Mesendoderm (in vitro differentiated cells): ENCODE results near the gene IGHMBP2.

Experiments used
- DNase-seq: peaks from one replicate; pipeline ENCODE4 v3.0.0; 2013
- H2AK5ac ChIP-seq: 2 replicates; pipeline ENCODE4 v1.6.1; 2013; ENCODE audit warnings: low read length, inconsistent platforms
- H2BK120ac ChIP-seq: 2 replicates; pipeline ENCODE4 v1.6.1; 2013; ENCODE audit warnings: low read depth, mild to moderate bottlenecking, low read length, moderate library complexity, mixed read lengths
- H2BK15ac ChIP-seq: replicated peaks from 2 replicates; pipeline ENCODE4 v1.6.1; 2013; ENCODE audit warnings: low read depth, mild to moderate bottlenecking, moderate library complexity
- H2BK5ac ChIP-seq: 2 replicates; pipeline ENCODE4 v1.6.1; 2013; ENCODE audit warnings: low read length, inconsistent platforms
- H3K18ac ChIP-seq: 2 replicates; pipeline ENCODE4 v1.6.1; 2013; ENCODE audit warnings: mild to moderate bottlenecking, low read length, mixed read lengths
- H3K23ac ChIP-seq: one replicate; pipeline ENCODE4 v1.6.1; 2013; ENCODE audit warnings: low read length
- H3K27ac ChIP-seq: 2 replicates; pipeline ENCODE4 v1.5.1; 2013; ENCODE audit warnings: low read depth, mild to moderate bottlenecking, inconsistent platforms, low read length, moderate library complexity
- H3K27me3 ChIP-seq: 2 replicates; pipeline ENCODE4 v1.6.1; 2013; ENCODE audit warnings: low read length, control low read depth, mild to moderate bottlenecking, inconsistent platforms; ENCODE audit not compliant: insufficient read depth, poor library complexity
- H3K36me3 ChIP-seq: 2 replicates; pipeline ENCODE4 v1.6.1; 2013; ENCODE audit warnings: low read length, inconsistent platforms; ENCODE audit not compliant: control insufficient read depth, insufficient read depth
- H3K4ac ChIP-seq: one replicate; pipeline ENCODE4 v1.6.1; 2013; ENCODE audit warnings: low read depth, mild to moderate bottlenecking, low read length, moderate library complexity
- H3K4me1 ChIP-seq: 2 replicates; pipeline ENCODE4 v1.6.1; 2013; ENCODE audit warnings: low read depth, low read length, inconsistent platforms; ENCODE audit not compliant: control insufficient read depth
- H3K4me2 ChIP-seq: 2 replicates; pipeline ENCODE4 v1.6.1; 2013; ENCODE audit warnings: low read length
- H3K4me3 ChIP-seq: 2 replicates; pipeline ENCODE4 v1.5.1; 2013; ENCODE audit warnings: mild to moderate bottlenecking, low read length
- H3K56ac ChIP-seq: one replicate; pipeline ENCODE4 v1.6.1; 2013; ENCODE audit warnings: low read length
- H3K79me1 ChIP-seq: 2 replicates; pipeline ENCODE4 v1.6.1; 2013; ENCODE audit warnings: low read length, inconsistent platforms
- H3K79me2 ChIP-seq: 2 replicates; pipeline ENCODE4 v1.6.1; 2013; ENCODE audit warnings: mild to moderate bottlenecking, low read length; ENCODE audit not compliant: control insufficient read depth, insufficient read depth
- H3K9ac ChIP-seq: 2 replicates; pipeline ENCODE4 v1.6.1; 2013; ENCODE audit warnings: low read length, inconsistent platforms
- H4K5ac ChIP-seq: one replicate; pipeline ENCODE4 v1.6.1; 2013; ENCODE audit warnings: low read length
- H4K8ac ChIP-seq: one replicate; pipeline ENCODE4 v1.6.1; 2013; ENCODE audit warnings: low read depth, mild to moderate bottlenecking, control low read depth, low read length, moderate library complexity
- WGBS: extraction: QIAGEN DNeasy Blood & Tissue Kit; methylation state at CpG from one replicate; pipeline ENCODE4 v1.1.7; 2013; ENCODE audit warnings: low lambda C conversion rate, missing lambda C conversion rate; ENCODE audit not compliant: insufficient coverage; ENCODE audit errors: extremely low coverage; 5-methylcytosine and 5-hydroxymethylcytosine counted together

The IGHMBP2 gene

DNA sequence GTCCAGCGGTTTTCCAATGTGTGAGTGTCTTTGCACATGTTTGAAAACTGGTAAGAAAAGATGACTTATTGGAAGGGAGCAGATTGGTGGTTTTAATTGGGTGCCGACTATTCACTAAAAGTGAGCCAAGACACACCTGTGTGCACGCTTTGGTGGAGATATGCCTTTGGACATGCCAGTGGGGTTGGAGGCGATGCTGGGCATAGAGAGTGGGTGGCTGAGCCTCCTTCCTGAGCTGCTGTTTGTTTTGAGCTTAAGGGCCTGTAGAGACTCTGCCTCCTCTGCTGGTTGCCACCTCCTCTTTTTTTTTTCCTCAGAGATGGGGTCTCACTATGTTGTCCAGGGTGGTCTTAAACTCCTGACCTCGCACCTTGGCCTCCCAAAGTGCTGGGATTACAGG is 9.5 kb downstream of the IGHMBP2 start:
- no peak overlapping the region for H2AK5ac ChIP-seq
- no peak overlapping the region for H3K9ac ChIP-seq
- H4K5ac ChIP-seq = no peak overlapping the region
- no peaks in the 10 kb centered on the region for H3K79me2 ChIP-seq
- no peaks in the 10 kb centered on the region for H3K79me1 ChIP-seq
- DNase-seq = no peak
- H3K27ac ChIP-seq = no peak overlapping the region
- no peak overlapping the region for H2BK120ac ChIP-seq
- no peak overlapping the region for H2BK5ac ChIP-seq
- H3K18ac ChIP-seq = no peak overlapping the region
- no peak overlapping the region for H3K23ac ChIP-seq
- no peak overlapping the region for H3K4me2 ChIP-seq
- H3K4me1 ChIP-seq = no peaks in the 10 kb centered on the region
- no peak overlapping the region for H4K8ac ChIP-seq
- H3K56ac ChIP-seq = no peak overlapping the region
- WGBS = no CpG with 5 or more reads among the region's 5 CpGs
- peaks cover 12% of the 10 kb centered on the region for H3K36me3 ChIP-seq
- no peaks in the 10 kb centered on the region for H3K27me3 ChIP-seq
- H2BK15ac ChIP-seq = no peak overlapping the region
- no peak overlapping the region for H3K4me3 ChIP-seq
- H3K4ac ChIP-seq = no peak overlapping the region

DNA sequence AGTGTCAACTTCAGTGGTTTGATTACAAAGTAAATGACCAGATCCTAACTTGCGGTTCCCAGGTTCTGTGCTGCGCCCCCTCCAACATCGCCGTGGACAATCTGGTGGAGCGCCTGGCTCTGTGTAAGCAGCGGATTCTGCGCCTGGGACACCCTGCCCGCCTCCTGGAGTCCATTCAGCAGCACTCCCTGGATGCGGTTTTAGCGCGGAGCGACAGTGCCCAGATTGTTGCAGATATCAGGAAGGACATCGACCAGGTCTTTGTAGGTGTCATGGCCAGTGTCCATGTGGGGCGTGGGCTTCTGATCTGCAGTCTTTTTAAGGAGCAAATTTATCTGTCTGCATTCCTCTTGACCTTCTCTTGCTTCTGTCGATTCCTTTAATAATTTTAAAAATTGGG is 11.1 kb downstream of the IGHMBP2 start:
- Histone ChIP-seq H3K79me2 (no peaks in the 10 kb centered on the region), H3K79me1 (no peaks in the 10 kb centered on the region), H3K4me1 (no peaks in the 10 kb centered on the region), H3K56ac (no peak overlapping the region), H3K36me3 (peaks cover 14% of the 10 kb centered on the region), H3K18ac (no peak overlapping the region), H3K9ac (no peak overlapping the region), H4K5ac (no peak overlapping the region), H2BK5ac (no peak overlapping the region), H3K27ac (no peak overlapping the region), H3K27me3 (no peaks in the 10 kb centered on the region), H2BK120ac (no peak overlapping the region), H3K4ac (no peak overlapping the region), H2BK15ac (no peak overlapping the region), H4K8ac (no peak overlapping the region), H2AK5ac (no peak overlapping the region), H3K23ac (no peak overlapping the region), H3K4me3 (no peak overlapping the region), H3K4me2 (no peak overlapping the region)
- no peak for DNase-seq
- no CpG with 5 or more reads among the region's 15 CpGs for WGBS

DNA sequence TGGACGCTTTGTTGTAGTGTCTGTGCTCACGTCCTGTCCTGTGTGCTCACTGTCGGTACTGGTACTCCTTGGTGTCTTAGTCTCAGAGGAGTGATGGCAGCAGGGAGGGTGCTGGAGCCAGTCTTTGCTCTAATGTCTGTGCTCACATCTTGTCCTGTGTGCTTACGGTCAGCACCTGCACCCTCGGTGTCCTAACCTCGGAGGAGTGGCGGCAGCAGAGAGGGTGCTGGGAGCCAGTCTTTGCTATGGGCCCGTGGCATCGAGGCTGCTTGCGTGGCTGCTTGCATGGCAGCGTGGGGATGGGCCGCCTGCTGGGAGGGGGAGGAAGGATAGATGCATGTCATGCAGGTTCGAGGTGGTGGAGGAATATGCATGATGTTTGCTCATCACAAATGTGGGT is 12.7 kb downstream of the IGHMBP2 start:
- Histone ChIP-seq H3K4me2 (no peak overlapping the region), H3K4ac (no peak overlapping the region), H3K56ac (no peak overlapping the region), H3K79me2 (no peaks in the 10 kb centered on the region), H3K79me1 (no peaks in the 10 kb centered on the region), H3K4me3 (no peak overlapping the region), H4K8ac (no peak overlapping the region), H3K27ac (no peak overlapping the region), H3K36me3 (peaks cover 13% of the 10 kb centered on the region), H3K18ac (no peak overlapping the region), H2BK5ac (no peak overlapping the region), H3K9ac (no peak overlapping the region), H3K23ac (no peak overlapping the region), H3K27me3 (no peaks in the 10 kb centered on the region), H2AK5ac (no peak overlapping the region), H3K4me1 (no peaks in the 10 kb centered on the region), H2BK15ac (no peak overlapping the region), H2BK120ac (no peak overlapping the region), H4K5ac (no peak overlapping the region)
- no CpG with 5 or more reads among the region's 13 CpGs for WGBS
- DNase-seq = no peak

DNA sequence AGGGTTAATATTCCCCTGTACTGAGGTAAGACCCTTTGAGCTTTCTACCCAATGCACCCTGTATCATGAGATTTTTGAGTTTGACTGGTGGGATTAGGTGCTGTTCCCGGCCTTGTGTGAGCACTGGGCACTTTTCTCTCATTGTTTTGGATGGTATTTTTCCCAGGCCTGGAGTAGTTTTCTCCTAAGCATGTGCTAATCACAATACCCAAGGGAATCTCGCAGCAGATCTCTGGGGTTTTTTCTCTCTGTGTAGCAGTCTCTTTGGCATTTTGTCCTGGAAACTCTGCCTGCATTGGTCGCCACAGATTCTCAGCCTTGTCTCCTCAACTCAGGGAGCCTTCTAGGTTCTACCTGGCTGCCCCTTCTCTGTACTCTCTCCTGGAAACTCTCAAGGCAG is 19.9 kb downstream of the IGHMBP2 start:
- Histone ChIP-seq H4K8ac (no peak overlapping the region), H3K4me1 (no peaks in the 10 kb centered on the region), H3K18ac (no peak overlapping the region), H3K79me1 (no peaks in the 10 kb centered on the region), H3K36me3 (peaks cover 7% of the 10 kb centered on the region), H3K27ac (no peak overlapping the region), H3K79me2 (no peaks in the 10 kb centered on the region), H2BK15ac (no peak overlapping the region), H3K9ac (no peak overlapping the region), H2BK5ac (no peak overlapping the region), H4K5ac (no peak overlapping the region), H3K56ac (no peak overlapping the region), H3K4me2 (no peak overlapping the region), H3K23ac (no peak overlapping the region), H2BK120ac (no peak overlapping the region), H3K4me3 (no peak overlapping the region), H2AK5ac (no peak overlapping the region), H3K4ac (no peak overlapping the region), H3K27me3 (no peaks in the 10 kb centered on the region)
- no peak for DNase-seq
- WGBS = no CpG with 5 or more reads among the region's 3 CpGs

DNA sequence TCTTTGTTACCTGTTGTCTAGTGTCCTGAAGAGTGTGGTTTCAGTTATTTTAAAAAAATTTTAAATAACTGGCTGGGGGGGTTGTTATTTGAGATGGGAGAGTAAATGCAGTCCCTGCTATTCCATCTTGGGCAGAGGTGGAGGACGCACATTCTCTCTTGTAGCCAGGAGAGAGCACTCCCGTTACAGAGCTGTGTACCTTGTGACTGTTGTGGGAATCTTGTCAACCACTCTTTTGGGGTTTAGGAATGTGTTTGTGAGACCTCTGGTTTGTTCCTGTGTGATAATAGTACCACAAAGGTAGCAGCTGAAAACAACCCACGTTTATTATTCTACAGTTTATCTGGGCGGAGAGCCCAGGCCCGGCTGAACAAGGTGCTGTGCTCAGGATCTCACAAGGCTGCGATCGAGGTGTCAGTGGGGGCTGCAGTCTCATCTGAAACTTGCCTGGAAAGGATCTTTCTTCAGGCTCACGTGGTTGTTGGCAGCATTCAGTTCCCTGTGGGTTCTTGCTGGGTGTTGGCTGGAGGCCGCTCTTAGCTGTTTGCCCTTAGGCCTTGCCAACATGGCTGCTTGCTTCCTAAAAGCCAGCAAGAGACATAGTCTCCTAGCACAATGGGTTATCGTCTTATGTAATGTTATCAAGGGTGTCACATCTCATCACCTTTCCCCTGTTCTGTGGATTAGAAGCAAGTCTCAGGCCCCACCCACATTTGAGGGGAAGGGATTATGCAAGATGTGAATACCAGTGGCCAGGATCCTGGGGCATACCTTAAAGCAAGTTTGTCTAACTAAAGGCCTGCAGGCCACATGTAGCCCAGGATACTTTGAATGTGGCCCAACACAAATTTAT is 20.6 kb downstream of the IGHMBP2 start:
- DNase-seq = peak; percentile 37
- Histone ChIP-seq H3K23ac (no peak overlapping the region), H2BK120ac (no peak overlapping the region), H3K4me2 (no peak overlapping the region), H4K5ac (no peak overlapping the region), H2AK5ac (no peak overlapping the region), H3K79me1 (no peaks in the 10 kb centered on the region), H3K18ac (no peak overlapping the region), H3K4me3 (no peak overlapping the region), H3K27ac (no peak overlapping the region), H3K27me3 (no peaks in the 10 kb centered on the region), H2BK15ac (no peak overlapping the region), H3K79me2 (no peaks in the 10 kb centered on the region), H2BK5ac (no peak overlapping the region), H3K9ac (no peak overlapping the region), H3K4ac (no peak overlapping the region), H3K36me3 (peaks cover 7% of the 10 kb centered on the region), H3K56ac (no peak overlapping the region), H4K8ac (no peak overlapping the region), H3K4me1 (no peaks in the 10 kb centered on the region)
- WGBS = no CpG with 5 or more reads among the region's 10 CpGs

DNA sequence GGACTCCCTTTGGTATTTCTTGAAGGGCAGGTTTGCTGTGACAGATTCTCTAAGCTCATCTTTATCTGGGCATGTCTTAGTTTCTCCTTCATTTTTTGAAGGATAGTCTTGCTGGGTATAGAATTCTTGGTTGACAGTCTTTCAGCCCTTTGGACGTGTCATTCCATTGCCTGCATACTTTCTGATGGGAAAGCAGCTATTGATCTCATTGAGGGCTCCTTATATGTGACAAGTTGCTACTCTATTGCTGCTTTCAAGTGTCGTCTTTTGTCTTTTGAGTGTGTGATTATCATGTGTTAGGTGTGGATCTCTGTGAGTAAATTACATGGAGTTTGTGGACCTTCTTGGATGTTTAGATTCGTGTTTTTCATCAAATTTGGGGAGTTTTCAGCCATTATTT is 21.9 kb downstream of the IGHMBP2 start:
- Histone ChIP-seq H2BK15ac (no peak overlapping the region), H3K79me2 (no peaks in the 10 kb centered on the region), H2BK120ac (no peak overlapping the region), H4K5ac (no peak overlapping the region), H3K4me3 (no peak overlapping the region), H3K36me3 (peaks cover 7% of the 10 kb centered on the region), H2BK5ac (no peak overlapping the region), H3K9ac (no peak overlapping the region), H3K18ac (no peak overlapping the region), H4K8ac (no peak overlapping the region), H3K27me3 (no peaks in the 10 kb centered on the region), H3K27ac (no peak overlapping the region), H3K4ac (no peak overlapping the region), H3K4me2 (no peak overlapping the region), H3K4me1 (no peaks in the 10 kb centered on the region), H3K56ac (no peak overlapping the region), H3K23ac (no peak overlapping the region), H2AK5ac (no peak overlapping the region), H3K79me1 (no peaks in the 10 kb centered on the region)
- peak; percentile 27 for DNase-seq
- no CpG with 5 or more reads among the region's 3 CpGs for WGBS
